ENCODE measurements around the gene VTI1A. TPM values are rescaled to one million over a fixed set of nuclear protein-coding genes. Genes with fewer than 3 reads are reported as not detected.
"Not testable (repeated sequence)": the region's sequence is repeated elsewhere in the genome, so short reads cannot be mapped to it uniquely, and the experiment has no call there.

Gene VTI1A
- 20.5 TPM for total RNA-seq
- long read RNA-seq, full-length matches to known transcripts = 5 of 14 reads
- long read RNA-seq, partial matches to known transcripts = 1 of 14 reads
- long read RNA-seq, other reads (novel, unspliced or antisense) = 8 of 14 reads

DNA sequence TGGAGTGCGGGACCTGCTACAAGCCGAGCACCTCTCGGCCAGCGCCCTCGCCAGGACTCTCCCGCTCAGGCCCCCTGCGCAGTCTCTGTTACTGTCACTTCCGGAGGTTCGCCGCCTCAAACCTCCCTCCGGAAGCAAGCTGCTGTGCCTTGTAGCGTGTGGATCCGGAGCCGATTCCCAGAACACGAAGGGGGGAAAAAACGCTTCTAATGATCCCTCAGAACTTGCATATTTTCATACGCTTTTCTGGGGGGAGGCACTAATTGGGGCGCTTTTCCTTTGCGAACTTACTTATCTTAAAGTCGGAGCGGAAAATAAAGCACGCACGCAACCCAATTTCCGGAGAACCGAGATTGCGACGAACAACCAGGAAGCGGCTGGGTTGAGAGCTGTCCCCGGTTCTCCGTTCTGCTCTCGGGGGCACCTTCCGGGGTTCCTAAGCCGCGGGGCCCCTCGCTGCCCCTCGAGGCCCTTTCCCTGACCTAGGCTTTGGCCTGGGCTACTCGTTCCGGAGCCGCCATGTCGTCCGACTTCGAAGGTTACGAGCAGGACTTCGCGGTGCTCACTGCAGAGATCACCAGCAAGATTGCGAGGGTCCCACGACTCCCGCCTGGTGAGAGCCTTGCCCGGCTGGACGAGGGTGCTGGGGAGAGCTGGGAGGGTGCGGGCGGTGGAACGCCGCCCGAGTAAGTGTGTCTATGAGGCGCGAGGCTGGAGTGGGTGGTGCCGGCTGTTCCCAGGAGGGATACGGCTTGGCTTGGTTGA, at the start of gene VTI1A, which contains the start of gene ZDHHC6:
Gene VTI1A, plus strand, starts transcription at position 361 of the 765 bp plus-strand sequence. Its CDS starts 159 bp downstream, at position 520.
Gene ZDHHC6, minus strand, starts transcription at position 60 of the 765 bp plus-strand sequence. CDS start 1,478 bp downstream, outside the sequence.
- DNase-seq (ENCODE audit: low spot score) = peak; percentile 93
- intact Hi-C loops (cut with DNase I) = no loop called here

GRCh38 chr10:112397592-112397991, 49.4 kb upstream of the VTI1A start:
- intact Hi-C loops (cut with DNase I) = no loop called here
- DNase-seq (ENCODE audit: low spot score) = no peak

- intact Hi-C loops (cut with DNase I) = no loop called here
- no peak for DNase-seq (ENCODE audit: low spot score)
Measured at GRCh38 chr10:112402917-112403316, 44.1 kb upstream of the VTI1A start.

DNA sequence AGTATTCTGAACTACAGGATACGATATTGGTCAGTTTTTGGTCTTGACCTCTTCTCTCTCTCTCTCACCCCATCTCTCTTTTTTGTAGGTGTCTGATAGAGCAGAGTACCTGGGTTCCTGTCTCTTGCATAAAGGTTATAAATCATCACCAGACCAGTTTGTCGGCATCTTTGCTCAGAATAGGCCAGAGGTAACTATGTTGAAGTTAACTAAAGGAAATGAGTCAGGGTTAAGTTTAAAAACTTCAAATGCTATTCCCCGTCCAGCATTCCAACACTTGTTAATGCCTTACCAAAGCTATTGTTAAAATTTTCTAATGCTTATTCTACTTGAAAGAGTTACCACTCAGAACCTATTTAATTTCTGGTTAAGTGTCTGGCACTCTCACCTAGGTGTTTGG, 42.4 kb upstream of the VTI1A start:
- DNase-seq (ENCODE audit: low spot score) = no peak
- intact Hi-C loops (cut with DNase I) = no loop called here

- DNase-seq (ENCODE audit: low spot score); intact Hi-C loops (cut with DNase I): not testable (repeated sequence)
Measured at GRCh38 chr10:112406806-112407205, 40.2 kb upstream of the VTI1A start.

- DNase-seq (ENCODE audit: low spot score) = no peak
Measured at GRCh38 chr10:112407696-112408095, 39.3 kb upstream of the VTI1A start.

DNA sequence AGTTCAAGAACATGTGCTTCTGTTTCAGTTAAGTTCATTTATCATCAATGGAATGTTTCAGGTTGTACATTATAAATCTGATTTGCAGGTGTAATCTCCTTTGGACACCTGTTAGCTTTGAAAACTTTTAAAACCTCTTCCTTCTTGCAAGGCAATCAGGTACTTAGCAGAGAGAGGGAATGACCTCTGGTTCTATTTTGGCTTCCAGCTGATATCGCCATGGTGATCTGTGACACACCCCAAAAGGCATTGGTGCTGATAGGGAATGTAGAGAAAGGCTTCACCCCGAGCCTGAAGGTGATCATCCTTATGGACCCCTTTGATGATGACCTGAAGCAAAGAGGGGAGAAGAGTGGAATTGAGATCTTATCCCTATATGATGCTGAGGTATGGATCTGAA, 37.7 kb upstream of the VTI1A start:
- intact Hi-C loops (cut with DNase I) = no loop called here

More at GRCh38 chr10:112407696-112408095, 39.3 kb upstream of the VTI1A start:
- intact Hi-C loops (cut with DNase I) = no loop called here

GRCh38 chr10:112409755-112410154, 37.3 kb upstream of the VTI1A start:
- intact Hi-C loops (cut with DNase I) = no loop called here
- DNase-seq (ENCODE audit: low spot score) = no peak

More for the DNA sequence above, 37.7 kb upstream of the VTI1A start:
- DNase-seq (ENCODE audit: low spot score) = no peak

DNA sequence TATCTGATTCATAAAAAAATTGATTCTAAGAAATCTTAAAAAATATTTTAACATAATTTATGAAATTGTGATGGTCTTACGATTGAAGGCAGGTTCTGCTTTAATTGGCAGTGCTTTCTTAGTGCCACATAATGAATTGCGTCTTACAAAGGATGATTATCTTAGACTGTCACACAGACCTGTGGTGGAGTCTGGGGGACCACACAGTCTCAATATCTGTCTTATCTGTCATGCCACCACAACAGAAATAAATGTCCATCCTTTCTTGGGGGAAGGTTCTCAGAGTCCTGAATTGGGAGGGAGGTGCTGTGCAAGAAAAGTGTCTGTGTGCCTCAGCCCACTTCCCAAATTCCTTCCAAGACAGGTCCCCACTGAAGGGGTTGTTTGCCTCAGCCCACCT, 34.3 kb upstream of the VTI1A start:
- no peak for DNase-seq (ENCODE audit: low spot score)
- intact Hi-C loops (cut with DNase I) = no loop called here

GRCh38 chr10:112421731-112422130, 25.3 kb upstream of the VTI1A start:
- no peak for DNase-seq (ENCODE audit: low spot score)
- intact Hi-C loops (cut with DNase I) = no loop called here

DNA sequence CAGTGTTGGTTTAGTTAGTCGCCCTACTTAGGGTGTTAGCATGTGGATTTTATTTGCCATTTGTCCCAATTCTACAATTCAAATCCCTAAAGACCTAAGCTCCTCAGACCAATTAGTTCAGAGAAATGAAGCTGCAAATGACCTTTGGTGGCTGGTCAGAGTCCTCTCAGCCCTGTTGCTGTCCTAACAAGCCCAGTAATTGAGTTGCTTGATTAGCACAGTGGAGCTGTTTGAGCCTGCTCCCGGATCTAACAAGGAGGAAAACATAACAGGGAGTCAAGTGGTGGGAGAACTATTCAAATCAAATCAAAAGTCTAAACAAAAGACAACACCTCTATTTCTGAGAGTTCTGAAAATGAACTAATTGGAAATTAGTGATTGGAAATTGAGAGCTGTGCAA, 22.4 kb upstream of the VTI1A start:
- no peak for DNase-seq (ENCODE audit: low spot score)
- intact Hi-C loops (cut with DNase I) = no loop called here

DNA sequence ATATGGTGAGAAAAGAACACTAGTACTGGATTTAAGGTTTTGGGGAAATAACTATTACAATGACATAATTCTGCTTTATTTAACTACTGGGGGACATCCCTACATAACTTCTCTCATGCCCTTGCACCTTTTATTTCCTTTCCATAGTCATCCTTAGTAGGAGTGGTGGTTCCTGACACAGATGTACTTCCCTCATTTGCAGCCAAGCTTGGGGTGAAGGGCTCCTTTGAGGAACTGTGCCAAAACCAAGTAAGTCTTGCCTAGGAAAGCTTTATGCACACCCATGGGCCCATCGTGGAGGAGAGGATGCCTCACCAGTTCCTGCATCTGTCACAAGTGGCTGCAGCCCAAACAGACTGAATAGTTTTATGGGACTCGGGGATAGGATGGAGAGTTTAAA, 20.9 kb upstream of the VTI1A start:
- intact Hi-C loops (cut with DNase I) = no loop called here
- no peak for DNase-seq (ENCODE audit: low spot score)

DNA sequence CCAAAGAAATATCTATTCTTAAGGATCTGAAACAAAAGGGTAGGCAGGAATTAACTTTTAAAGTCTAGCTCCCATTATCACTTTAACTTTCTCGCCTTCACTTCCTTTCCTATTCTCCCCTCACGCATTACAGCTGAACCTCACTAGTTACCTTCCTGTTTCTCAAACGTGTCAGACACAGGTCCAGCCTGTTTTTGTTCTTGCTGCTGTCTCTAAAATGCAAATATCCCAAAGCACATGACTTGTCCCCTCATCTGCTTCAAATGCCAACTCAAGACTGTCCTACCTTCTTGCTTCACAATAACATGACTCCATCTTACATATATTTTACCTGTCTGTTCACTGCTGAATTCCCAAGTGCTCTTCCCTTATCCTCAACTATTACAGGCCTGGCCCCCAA, 17.9 kb upstream of the VTI1A start:
- intact Hi-C loops (cut with DNase I) = no loop called here

GRCh38 chr10:112429654-112430230, 17.3 kb upstream of the VTI1A start:
- DNase-seq (ENCODE audit: low spot score) = no peak
- intact Hi-C loops (cut with DNase I) = loop anchor here (10.0 kb wide), 1 partner anchor 115 kb away; no protein-coding TSS in a partner anchor

More for the DNA sequence above, 17.9 kb upstream of the VTI1A start:
- no peak for DNase-seq (ENCODE audit: low spot score)

- intact Hi-C loops (cut with DNase I) = loop anchor here (10.0 kb wide), 1 partner anchor 118 kb away; no protein-coding TSS in a partner anchor
Measured at GRCh38 chr10:112433136-112433535, 13.9 kb upstream of the VTI1A start.

DNA sequence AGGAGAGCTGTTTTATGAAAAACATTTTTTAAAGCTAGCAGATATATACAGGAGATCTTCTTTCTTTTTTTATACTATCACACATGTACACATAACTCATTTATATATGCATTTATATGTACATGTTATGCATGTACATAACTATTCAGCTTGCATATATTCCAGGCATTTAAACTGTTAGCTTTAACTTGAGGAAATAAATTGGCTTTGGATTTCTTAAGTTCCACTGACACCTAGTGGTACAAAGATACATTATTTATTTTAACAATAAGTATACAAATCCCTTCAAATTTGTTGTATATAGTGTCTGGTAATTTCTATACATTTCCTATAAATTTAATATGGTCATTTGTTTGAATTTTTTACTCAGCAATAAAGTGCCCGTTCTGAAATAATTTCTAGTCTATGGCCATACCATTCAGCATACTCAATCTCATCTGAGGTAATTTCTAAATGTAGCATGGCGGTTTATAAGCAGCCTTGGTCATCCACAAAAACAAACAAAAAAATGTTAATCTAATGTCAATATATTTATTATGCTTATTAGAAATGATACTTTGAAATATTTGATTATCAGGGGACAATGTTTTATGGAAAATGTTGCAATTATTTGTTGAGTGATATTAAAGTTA, 11.9 kb upstream of the VTI1A start:
- intact Hi-C loops (cut with DNase I) = loop anchor here (10.0 kb wide), 1 partner anchor 120 kb away; no protein-coding TSS in a partner anchor
- no peak for DNase-seq (ENCODE audit: low spot score)

More at GRCh38 chr10:112433136-112433535, 13.9 kb upstream of the VTI1A start:
- no peak for DNase-seq (ENCODE audit: low spot score)

GRCh38 chr10:112438356-112438755, 8.7 kb upstream of the VTI1A start:
- intact Hi-C loops (cut with DNase I) = loop anchor here (10.0 kb wide), 1 partner anchor 124 kb away; no protein-coding TSS in a partner anchor

DNA sequence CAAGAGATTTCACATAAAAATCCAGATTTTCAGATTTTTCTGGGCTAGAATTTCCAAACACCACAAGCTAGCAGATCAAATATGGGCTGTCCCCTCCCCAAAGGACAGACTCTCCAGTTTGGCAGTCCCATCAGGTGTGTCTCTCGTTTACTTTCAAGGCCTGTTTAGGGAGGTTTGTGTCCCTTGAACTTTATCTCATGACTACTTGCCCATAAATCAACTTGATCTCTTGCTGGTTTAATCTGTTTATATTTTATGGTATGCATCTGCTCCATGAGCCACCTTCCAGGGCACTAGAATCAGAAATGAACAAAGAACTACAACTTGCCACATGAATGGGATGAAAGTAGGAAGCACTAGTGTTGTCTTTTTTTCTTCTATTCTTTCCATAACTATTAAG, 5.5 kb upstream of the VTI1A start:
- DNase-seq (ENCODE audit: low spot score) = no peak
- intact Hi-C loops (cut with DNase I) = no loop called here

More at GRCh38 chr10:112438356-112438755, 8.7 kb upstream of the VTI1A start:
- no peak for DNase-seq (ENCODE audit: low spot score)

- no peak for DNase-seq (ENCODE audit: low spot score)
- intact Hi-C loops (cut with DNase I) = no loop called here
Measured at GRCh38 chr10:112442063-112442462, 5.0 kb upstream of the VTI1A start.

Measured in cardiac septum (tissue), 1 donor.